Measurements from ENCODE around the gene SEPTIN2.

- no peak for TF ChIP-seq CTCF (IDR thresholded peaks at IDR 0.05; ENCODE audit: insufficient read depth, low read depth, low read length)
- TF ChIP-seq EZH2 (IDR thresholded peaks at IDR 0.05; ENCODE audit: insufficient read depth, low read length) = no peak
These were observed 6.2 kb downstream of the SEPTIN2 start for GRCh38 chr2:241321886-241322285.

All from astrocyte (in vitro differentiated cells and primary cell).